HEK293T (cell line): ENCODE measurements around the gene LMNB1.

Experiments
- BHLHE40 ChIP-seq: fragments of 450-650 bp; IDR thresholded peaks from 2 replicates; pipeline ENCODE4 v1.6.1; 2016; ENCODE audit warnings: mild to moderate bottlenecking, moderate library complexity, borderline replicate concordance
- FOXM1 ChIP-seq: fragments of 450-650 bp; IDR thresholded peaks from 2 replicates; pipeline ENCODE4 v1.6.1; 2017; ENCODE audit warnings: mild to moderate bottlenecking, borderline replicate concordance
- HDGF ChIP-seq: fragments of 450-650 bp; IDR thresholded peaks from 2 replicates; pipeline ENCODE4 v1.6.1; 2017; ENCODE audit warnings: antibody characterized with exemption, borderline replicate concordance
- SP1 ChIP-seq: fragments of 450-650 bp; IDR thresholded peaks from 2 replicates; pipeline ENCODE4 v1.6.1; 2017

DNA sequence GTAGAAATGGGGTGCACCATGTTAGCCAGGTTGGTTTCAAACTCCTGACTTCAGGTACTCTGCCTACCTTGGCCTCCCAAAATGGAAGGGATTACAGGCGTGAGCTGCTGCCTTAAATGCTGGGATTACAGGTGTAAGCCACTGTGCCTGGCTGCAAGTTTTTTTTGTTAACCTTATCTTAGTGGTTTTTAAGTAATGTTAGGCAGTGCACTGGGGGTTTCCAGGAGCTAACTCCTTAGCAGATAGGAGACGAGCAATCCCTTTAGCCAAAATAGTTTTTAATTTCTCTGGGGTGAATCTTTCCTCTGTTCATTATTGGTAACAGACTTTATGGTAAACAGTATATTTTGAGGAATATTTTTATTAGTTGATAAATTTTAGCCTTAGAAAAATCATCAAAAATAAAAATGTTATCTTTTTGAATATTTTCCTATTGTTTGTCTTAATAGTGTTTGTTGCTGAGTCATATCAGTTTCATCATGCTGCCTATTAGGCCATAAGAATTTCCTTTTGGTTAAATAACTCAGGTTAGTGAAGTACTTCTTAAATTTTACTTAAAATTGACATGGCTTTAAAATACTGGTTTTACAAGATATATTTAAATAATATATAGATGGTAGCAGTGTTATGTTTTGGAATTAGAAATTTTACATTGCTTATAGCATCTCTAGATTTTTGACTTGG lies 37.9 kb downstream of the LMNB1 start:
- no peak for TF ChIP-seq FOXM1
- TF ChIP-seq BHLHE40: no peak
- TF ChIP-seq SP1: no peak
- no peak for TF ChIP-seq HDGF
